HepG2 (cell line): ENCODE measurements around the gene UROS. TPM values are rescaled to one million over a fixed set of nuclear protein-coding genes. Genes with fewer than 3 reads are reported as not detected.

Experiments
- E2F1 ChIP-seq: sonication (generic); formaldehyde crosslinking; IDR thresholded peaks from 2 replicates; pipeline ENCODE4 v1.5.0; 2020; ENCODE audit warnings: missing genetic modification reagents
- HNF1B ChIP-seq: sonication (generic); formaldehyde crosslinking; IDR thresholded peaks from 2 replicates; pipeline ENCODE4 v1.5.1; 2020; ENCODE audit warnings: mild to moderate bottlenecking, moderate library complexity, missing genetic modification reagents
- IKZF5 ChIP-seq: IDR thresholded peaks from 2 replicates; pipeline ENCODE4 v1.6.1; 2018; ENCODE audit warnings: missing genetic modification reagents, mild to moderate bottlenecking, missing compliant biosample characterization
- MTA3 ChIP-seq: sonication (generic); formaldehyde crosslinking; IDR thresholded peaks from 2 replicates; pipeline ENCODE4 v1.4.0; 2020; ENCODE audit warnings: missing genetic modification reagents
- NAIF1 ChIP-seq: sonication (generic); formaldehyde crosslinking; IDR thresholded peaks from 2 replicates; pipeline ENCODE4 v1.5.0; 2020; ENCODE audit warnings: mild to moderate bottlenecking, missing genetic modification reagents, borderline replicate concordance
- SAP130 ChIP-seq: IDR thresholded peaks from 2 replicates; pipeline ENCODE4 v1.6.1; 2016; ENCODE audit warnings: low read depth
- SMAD1 ChIP-seq: sonication (generic); formaldehyde crosslinking; IDR thresholded peaks from 2 replicates; pipeline ENCODE4 v1.4.0; 2020; ENCODE audit warnings: missing genetic modification reagents, low read depth, mild to moderate bottlenecking, borderline replicate concordance
- USF2 ChIP-seq, 2 experiments: sonication (generic) in 1 of 2; formaldehyde crosslinking in 1 of 2; IDR thresholded peaks; 2 replicates each; pipeline versions ENCODE4 v1.5.1 to v1.6.1; 2011 to 2020; ENCODE audit warnings: borderline replicate concordance in 1 of 2, low read depth in 1 of 2, low read length in 1 of 2, mild to moderate bottlenecking in 1 of 2, missing genetic modification reagents in 1 of 2, moderate library complexity in 1 of 2
- ZBTB34 ChIP-seq: sonication (generic); formaldehyde crosslinking; IDR thresholded peaks from 2 replicates; pipeline ENCODE4 v1.8.0; 2022; ENCODE audit warnings: mild to moderate bottlenecking, missing genetic modification reagents
- ZKSCAN5 ChIP-seq: sonication (generic); formaldehyde crosslinking; IDR thresholded peaks from 2 replicates; pipeline ENCODE4 v1.5.1; 2020; ENCODE audit warnings: mild to moderate bottlenecking, missing genetic modification reagents
- ZNF207 ChIP-seq: fragments of 450-650 bp; IDR thresholded peaks from 2 replicates; pipeline ENCODE4 v1.6.1; 2016; ENCODE audit warnings: antibody characterized with exemption, borderline replicate concordance
- ZNF496 ChIP-seq: sonication (generic); formaldehyde crosslinking; IDR thresholded peaks from 2 replicates; pipeline ENCODE4 v1.8.1; 2023; ENCODE audit warnings: mild to moderate bottlenecking, moderate library complexity, missing genetic modification reagents; ENCODE audit not compliant: insufficient replicate concordance
- ZNF570 ChIP-seq: sonication (generic); formaldehyde crosslinking; IDR thresholded peaks from 2 replicates; pipeline ENCODE4 v1.4.0; 2020; ENCODE audit warnings: mild to moderate bottlenecking, missing genetic modification reagents, borderline replicate concordance
- ZNF674 ChIP-seq: sonication (generic); formaldehyde crosslinking; IDR thresholded peaks from 2 replicates; pipeline ENCODE4 v1.5.0; 2020; ENCODE audit warnings: low read depth, mild to moderate bottlenecking, missing genetic modification reagents
- ZNF7 ChIP-seq: IDR thresholded peaks from 2 replicates; pipeline ENCODE4 v1.6.1; 2016; ENCODE audit warnings: missing biosample characterization, missing genetic modification reagents
- ZNF703 ChIP-seq: sonication (generic); formaldehyde crosslinking; IDR thresholded peaks from 2 replicates; pipeline ENCODE4 v1.5.1; 2020; ENCODE audit warnings: missing genetic modification reagents, mild to moderate bottlenecking, moderate library complexity, borderline replicate concordance
- ZNF720 ChIP-seq: sonication (generic); formaldehyde crosslinking; IDR thresholded peaks from 2 replicates; pipeline ENCODE4 v1.4.0; 2020; ENCODE audit warnings: missing genetic modification reagents
- ZNF737 ChIP-seq: sonication (generic); formaldehyde crosslinking; IDR thresholded peaks from 2 replicates; pipeline ENCODE4 v1.5.0; 2020; ENCODE audit warnings: missing genetic modification reagents, mild to moderate bottlenecking, borderline replicate concordance
- polyA plus RNA-seq, 8 experiments: library from polyadenylated mRNA; depleted of rRNA in 3 of 8; stranded (reverse) in 7 of 8; unstranded in 1 of 8; fragments of >200 nt; fragmentation: Illumina TruSeq in 4 of 8; extraction: Trizol in 4 of 8; gene quantifications; 2 replicates each; pipeline versions ENCODE4 v1.2.1 to v1.2.3, GENCODE V29; 2011 to 2016; ENCODE audit warnings: low read depth in 4 of 8, missing spikeins in 1 of 8, mixed read lengths in 1 of 8; ENCODE audit not compliant: insufficient read depth in 1 of 8
- total RNA-seq, 5 experiments: library from RNA; depleted of rRNA; stranded (reverse); fragments of >200 nt; fragmentation: Illumina TruSeq; extraction: Trizol; gene quantifications; 2 replicates each; pipeline ENCODE4 v1.2.3, GENCODE V29; 2016; ENCODE audit warnings: low read depth in 1 of 5

The UROS gene
- total and polyA plus RNA-seq, 2 of the 13 experiments (the other 11 are each of a cell fraction or from before 2014, with no cell fraction given), result 14.8 to 49.9 TPM

GRCh38 chr10:125822878-125823662 lies at the start of gene UROS, which contains the start of gene BCCIP (continued):
- TF ChIP-seq USF2 (IDR thresholded peaks at IDR 0.05; ENCODE audit: low read depth, low read length) (no peak), USF2 (CRISPR knock-in tag; IDR thresholded peaks at IDR 0.05; ENCODE audit: borderline replicate concordance) (no peak), ZNF674 (CRISPR knock-in tag) (no peak), ZNF570 (CRISPR knock-in tag) (no peak), SAP130 (peak; percentile 88), ZKSCAN5 (CRISPR knock-in tag) (no peak), HNF1B (CRISPR knock-in tag) (peak; percentile 60), IKZF5 (peak; percentile 10; the same call in 1 of the 2 replicates), MTA3 (CRISPR knock-in tag) (no peak), ZNF7 (CRISPR knock-in tag) (no peak), ZNF703 (CRISPR knock-in tag) (no peak), ZNF737 (CRISPR knock-in tag) (no peak), NAIF1 (CRISPR knock-in tag) (no peak), ZNF496 (no peak), E2F1 (0 out of 2 replicates have a peak, but pooled peaks have one; percentile 12), ZBTB34 (CRISPR knock-in tag) (no peak), ZNF720 (CRISPR knock-in tag) (no peak), SMAD1 (CRISPR knock-in tag) (peak; percentile 75; the same call in 1 of the 2 replicates), ZNF207 (no peak)
